WTC11 (cell line): Measurements from ENCODE around the gene CARMIL1. TPM values are rescaled to one million over a fixed set of nuclear protein-coding genes. Genes with fewer than 3 reads are reported as not detected.

Experiments used
- ATAC-seq: fragments of 200-7000 bp; cut with Tn5 transposase; 2 replicates; pipeline ENCODE4 v1.10.0; 2021; ENCODE audit warnings: mild to moderate bottlenecking, moderate library complexity
- CTCF ChIA-PET: fragments of 300-600 bp; sonication (Branson Sonifier 250); formaldehyde crosslinking; loops from one replicate; lab custom pipeline; 2021; ENCODE audit warnings: antibody characterized with exemption; lab: Charles Lee
- POLR2A ChIA-PET: fragments of 350-600 bp; sonication (Branson Sonifier 250); formaldehyde crosslinking; loops from one replicate; lab custom pipeline; 2021; ENCODE audit warnings: antibody characterized with exemption; lab: Charles Lee
- DNase-seq: peaks from one replicate; pipeline ENCODE4 v3.0.0; 2021; ENCODE audit warnings: low spot score
- H3K27ac Mint-ChIP-seq: 2 replicates; pipeline ENCODE4 v1.8.0; 2021; ENCODE audit warnings: mixed read lengths
- H3K27me3 Mint-ChIP-seq: 2 replicates; pipeline ENCODE4 v1.8.0; 2021; ENCODE audit warnings: low read depth, mild to moderate bottlenecking, moderate library complexity, mixed read lengths
- H3K36me3 Mint-ChIP-seq: 2 replicates; pipeline ENCODE4 v1.8.0; 2021; ENCODE audit warnings: mixed read lengths
- H3K4me1 Mint-ChIP-seq: 2 replicates; pipeline ENCODE4 v1.8.0; 2022; ENCODE audit warnings: mixed read lengths
- H3K4me3 Mint-ChIP-seq: 2 replicates; pipeline ENCODE4 v1.8.0; 2021; ENCODE audit warnings: mild to moderate bottlenecking, moderate library complexity, mixed read lengths
- H3K9me3 Mint-ChIP-seq: 2 replicates; pipeline ENCODE4 v1.8.0; 2021; ENCODE audit warnings: mixed read lengths
- CBFB ChIP-seq: sonication (generic); formaldehyde crosslinking; IDR thresholded peaks from 2 replicates; pipeline ENCODE4 v1.8.1; 2022; ENCODE audit warnings: mild to moderate bottlenecking, low read depth, missing genetic modification reagents
- GABPB1 ChIP-seq: sonication (generic); formaldehyde crosslinking; IDR thresholded peaks from 2 replicates; pipeline ENCODE4 v1.8.1; 2023; ENCODE audit warnings: mild to moderate bottlenecking, missing genetic modification reagents
- NR2C2 ChIP-seq: sonication (generic); formaldehyde crosslinking; IDR thresholded peaks from 2 replicates; pipeline ENCODE4 v1.8.0; 2022; ENCODE audit warnings: mild to moderate bottlenecking, missing genetic modification reagents
- ZNF121 ChIP-seq: sonication (generic); formaldehyde crosslinking; IDR thresholded peaks from 2 replicates; pipeline ENCODE4 v1.8.0; 2023; ENCODE audit warnings: missing genetic modification reagents
- ZNF232 ChIP-seq: sonication (generic); formaldehyde crosslinking; IDR thresholded peaks from 2 replicates; pipeline ENCODE4 v1.8.0; 2022; ENCODE audit warnings: mild to moderate bottlenecking, missing genetic modification reagents
- ZNF263 ChIP-seq: sonication (generic); formaldehyde crosslinking; IDR thresholded peaks from 2 replicates; pipeline ENCODE4 v1.8.1; 2022; ENCODE audit warnings: low read depth, mild to moderate bottlenecking, moderate library complexity, missing genetic modification reagents
- total RNA-seq: library from RNA; stranded (reverse); gene quantifications from 3 replicates; pipeline ENCODE4 v1.2.3, GENCODE V29; 2021
- TF ChIP-seq, protein P1 (sequence below): sonication (generic); formaldehyde crosslinking; conservative IDR thresholded peaks from 2 replicates; pipeline ENCODE4 v1.8.1; 2022; ENCODE audit warnings: mild to moderate bottlenecking, missing genetic modification reagents
- TF ChIP-seq, protein P2 (sequence below): sonication (generic); formaldehyde crosslinking; IDR thresholded peaks from 2 replicates; pipeline ENCODE4 v1.8.1; 2023; ENCODE audit warnings: mild to moderate bottlenecking, moderate library complexity, missing genetic modification reagents
- TF ChIP-seq, protein P3 (sequence below): sonication (generic); formaldehyde crosslinking; IDR thresholded peaks from 2 replicates; pipeline ENCODE4 v1.8.1; 2023; ENCODE audit warnings: mild to moderate bottlenecking, missing genetic modification reagents, moderate library complexity
- TF ChIP-seq, protein P4 (sequence below): sonication (generic); formaldehyde crosslinking; IDR thresholded peaks from 2 replicates; pipeline ENCODE4 v1.8.1; 2023; ENCODE audit warnings: mild to moderate bottlenecking, missing genetic modification reagents, borderline replicate concordance
- TF ChIP-seq, protein P5 (sequence below): sonication (generic); formaldehyde crosslinking; IDR thresholded peaks from 2 replicates; pipeline ENCODE4 v1.8.0; 2023; ENCODE audit warnings: missing genetic modification reagents, mild to moderate bottlenecking, borderline replicate concordance
- TF ChIP-seq, protein P6 (sequence below): sonication (generic); formaldehyde crosslinking; IDR thresholded peaks from 2 replicates; pipeline ENCODE4 v1.8.1; 2022; ENCODE audit warnings: low read depth, mild to moderate bottlenecking, moderate library complexity, missing genetic modification reagents, borderline replicate concordance
- TF ChIP-seq, protein P7 (sequence below): sonication (generic); formaldehyde crosslinking; IDR thresholded peaks from 2 replicates; pipeline ENCODE4 v1.8.1; 2023; ENCODE audit warnings: mild to moderate bottlenecking, missing genetic modification reagents, moderate library complexity
- TF ChIP-seq, protein P8 (sequence below): sonication (generic); formaldehyde crosslinking; IDR thresholded peaks from 2 replicates; pipeline ENCODE4 v1.8.1; 2023; ENCODE audit warnings: mild to moderate bottlenecking, missing genetic modification reagents
- TF ChIP-seq, protein P9 (sequence below): sonication (generic); formaldehyde crosslinking; IDR thresholded peaks from 2 replicates; pipeline ENCODE4 v1.8.0; 2022; ENCODE audit warnings: mild to moderate bottlenecking, missing genetic modification reagents

Gene CARMIL1
- total RNA-seq, 1 experiment from 2014 or later = 36.2 TPM

DNA sequence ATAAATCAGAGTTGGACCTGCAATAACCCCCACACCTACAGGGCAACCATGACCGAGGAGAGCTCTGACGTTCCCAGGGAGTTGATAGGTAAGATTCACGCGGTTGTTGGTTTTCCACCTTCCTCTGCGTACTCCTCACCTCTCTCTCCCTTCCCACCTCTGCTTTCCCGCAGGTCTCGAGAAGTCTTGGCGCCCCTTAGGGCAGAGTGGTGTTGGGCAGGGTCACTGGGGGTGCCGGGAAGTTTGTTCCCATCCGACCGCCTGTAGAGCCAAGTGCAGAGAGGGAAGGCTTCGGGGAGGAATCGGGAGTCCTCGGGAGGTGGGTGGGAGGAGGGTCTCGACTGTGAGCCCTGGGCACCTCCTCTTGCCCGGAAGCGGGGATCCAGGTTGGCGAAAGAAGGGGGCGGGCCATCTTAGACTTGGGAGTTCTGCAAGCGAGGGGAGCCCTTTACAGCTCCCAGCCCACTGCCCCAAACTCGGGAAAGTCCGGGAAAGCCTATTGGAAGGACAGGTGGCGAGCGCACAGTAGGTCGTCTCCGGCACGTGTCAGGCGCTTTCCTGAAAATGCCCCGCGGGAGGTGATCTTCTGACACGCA, 672 bp downstream of the CARMIL1 start:
- Mint-ChIP-seq H3K27me3 (no peaks in the 10 kb centered on the region), H3K4me1 (peaks cover 44% of the 10 kb centered on the region), H3K9me3 (no peaks in the 10 kb centered on the region), H3K4me3 (peak overlapping the region; percentile 93), H3K27ac (peak overlapping the region; percentile 93), H3K36me3 (no peaks in the 10 kb centered on the region)
- DNase-seq (peak; percentile 78), ATAC-seq (peak; percentile 62)
- CTCF ChIA-PET = interaction anchor here (0.6 to 3.4 kb wide), 29 partner anchors 9 to 713 kb away, joined by 3 to 41 read pairs (median 4); no protein-coding TSS in a partner anchor
- POLR2A ChIA-PET = interaction anchor here (0.7 to 1.7 kb wide), 6 partner anchors 8 to 212 kb away, joined by 3 to 5 read pairs (median 4); no protein-coding TSS in a partner anchor
- no peak for TF ChIP-seq GABPB1 (CRISPR knock-in tag)
- TF ChIP-seq, protein P1, sequence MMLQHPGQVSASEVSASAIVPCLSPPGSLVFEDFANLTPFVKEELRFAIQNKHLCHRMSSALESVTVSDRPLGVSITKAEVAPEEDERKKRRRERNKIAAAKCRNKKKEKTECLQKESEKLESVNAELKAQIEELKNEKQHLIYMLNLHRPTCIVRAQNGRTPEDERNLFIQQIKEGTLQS (CRISPR knock-in tag) = no peak
- TF ChIP-seq ZNF232 = no peak
- TF ChIP-seq, protein P2, sequence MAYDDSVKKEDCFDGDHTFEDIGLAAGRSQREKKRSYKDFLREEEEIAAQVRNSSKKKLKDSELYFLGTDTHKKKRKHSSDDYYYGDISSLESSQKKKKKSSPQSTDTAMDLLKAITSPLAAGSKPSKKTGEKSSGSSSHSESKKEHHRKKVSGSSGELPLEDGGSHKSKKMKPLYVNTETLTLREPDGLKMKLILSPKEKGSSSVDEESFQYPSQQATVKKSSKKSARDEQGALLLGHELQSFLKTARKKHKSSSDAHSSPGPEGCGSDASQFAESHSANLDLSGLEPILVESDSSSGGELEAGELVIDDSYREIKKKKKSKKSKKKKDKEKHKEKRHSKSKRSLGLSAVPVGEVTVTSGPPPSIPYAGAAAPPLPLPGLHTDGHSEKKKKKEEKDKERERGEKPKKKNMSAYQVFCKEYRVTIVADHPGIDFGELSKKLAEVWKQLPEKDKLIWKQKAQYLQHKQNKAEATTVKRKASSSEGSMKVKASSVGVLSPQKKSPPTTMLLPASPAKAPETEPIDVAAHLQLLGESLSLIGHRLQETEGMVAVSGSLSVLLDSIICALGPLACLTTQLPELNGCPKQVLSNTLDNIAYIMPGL (CRISPR knock-in tag) = peak; percentile 32; the same call in 1 of the 2 replicates
- 0 out of 2 replicates have a peak, but pooled peaks have one; percentile 27 for TF ChIP-seq ZNF121 (CRISPR knock-in tag)
- peak; percentile 83 for TF ChIP-seq ZNF263 (CRISPR knock-in tag)
- TF ChIP-seq, protein P3, sequence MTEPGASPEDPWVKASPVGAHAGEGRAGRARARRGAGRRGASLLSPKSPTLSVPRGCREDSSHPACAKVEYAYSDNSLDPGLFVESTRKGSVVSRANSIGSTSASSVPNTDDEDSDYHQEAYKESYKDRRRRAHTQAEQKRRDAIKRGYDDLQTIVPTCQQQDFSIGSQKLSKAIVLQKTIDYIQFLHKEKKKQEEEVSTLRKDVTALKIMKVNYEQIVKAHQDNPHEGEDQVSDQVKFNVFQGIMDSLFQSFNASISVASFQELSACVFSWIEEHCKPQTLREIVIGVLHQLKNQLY (CRISPR knock-in tag) = no peak
- TF ChIP-seq, protein P4, sequence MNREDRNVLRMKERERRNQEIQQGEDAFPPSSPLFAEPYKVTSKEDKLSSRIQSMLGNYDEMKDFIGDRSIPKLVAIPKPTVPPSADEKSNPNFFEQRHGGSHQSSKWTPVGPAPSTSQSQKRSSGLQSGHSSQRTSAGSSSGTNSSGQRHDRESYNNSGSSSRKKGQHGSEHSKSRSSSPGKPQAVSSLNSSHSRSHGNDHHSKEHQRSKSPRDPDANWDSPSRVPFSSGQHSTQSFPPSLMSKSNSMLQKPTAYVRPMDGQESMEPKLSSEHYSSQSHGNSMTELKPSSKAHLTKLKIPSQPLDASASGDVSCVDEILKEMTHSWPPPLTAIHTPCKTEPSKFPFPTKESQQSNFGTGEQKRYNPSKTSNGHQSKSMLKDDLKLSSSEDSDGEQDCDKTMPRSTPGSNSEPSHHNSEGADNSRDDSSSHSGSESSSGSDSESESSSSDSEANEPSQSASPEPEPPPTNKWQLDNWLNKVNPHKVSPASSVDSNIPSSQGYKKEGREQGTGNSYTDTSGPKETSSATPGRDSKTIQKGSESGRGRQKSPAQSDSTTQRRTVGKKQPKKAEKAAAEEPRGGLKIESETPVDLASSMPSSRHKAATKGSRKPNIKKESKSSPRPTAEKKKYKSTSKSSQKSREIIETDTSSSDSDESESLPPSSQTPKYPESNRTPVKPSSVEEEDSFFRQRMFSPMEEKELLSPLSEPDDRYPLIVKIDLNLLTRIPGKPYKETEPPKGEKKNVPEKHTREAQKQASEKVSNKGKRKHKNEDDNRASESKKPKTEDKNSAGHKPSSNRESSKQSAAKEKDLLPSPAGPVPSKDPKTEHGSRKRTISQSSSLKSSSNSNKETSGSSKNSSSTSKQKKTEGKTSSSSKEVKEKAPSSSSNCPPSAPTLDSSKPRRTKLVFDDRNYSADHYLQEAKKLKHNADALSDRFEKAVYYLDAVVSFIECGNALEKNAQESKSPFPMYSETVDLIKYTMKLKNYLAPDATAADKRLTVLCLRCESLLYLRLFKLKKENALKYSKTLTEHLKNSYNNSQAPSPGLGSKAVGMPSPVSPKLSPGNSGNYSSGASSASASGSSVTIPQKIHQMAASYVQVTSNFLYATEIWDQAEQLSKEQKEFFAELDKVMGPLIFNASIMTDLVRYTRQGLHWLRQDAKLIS = no peak
- TF ChIP-seq CBFB = no peak
- TF ChIP-seq, protein P5, sequence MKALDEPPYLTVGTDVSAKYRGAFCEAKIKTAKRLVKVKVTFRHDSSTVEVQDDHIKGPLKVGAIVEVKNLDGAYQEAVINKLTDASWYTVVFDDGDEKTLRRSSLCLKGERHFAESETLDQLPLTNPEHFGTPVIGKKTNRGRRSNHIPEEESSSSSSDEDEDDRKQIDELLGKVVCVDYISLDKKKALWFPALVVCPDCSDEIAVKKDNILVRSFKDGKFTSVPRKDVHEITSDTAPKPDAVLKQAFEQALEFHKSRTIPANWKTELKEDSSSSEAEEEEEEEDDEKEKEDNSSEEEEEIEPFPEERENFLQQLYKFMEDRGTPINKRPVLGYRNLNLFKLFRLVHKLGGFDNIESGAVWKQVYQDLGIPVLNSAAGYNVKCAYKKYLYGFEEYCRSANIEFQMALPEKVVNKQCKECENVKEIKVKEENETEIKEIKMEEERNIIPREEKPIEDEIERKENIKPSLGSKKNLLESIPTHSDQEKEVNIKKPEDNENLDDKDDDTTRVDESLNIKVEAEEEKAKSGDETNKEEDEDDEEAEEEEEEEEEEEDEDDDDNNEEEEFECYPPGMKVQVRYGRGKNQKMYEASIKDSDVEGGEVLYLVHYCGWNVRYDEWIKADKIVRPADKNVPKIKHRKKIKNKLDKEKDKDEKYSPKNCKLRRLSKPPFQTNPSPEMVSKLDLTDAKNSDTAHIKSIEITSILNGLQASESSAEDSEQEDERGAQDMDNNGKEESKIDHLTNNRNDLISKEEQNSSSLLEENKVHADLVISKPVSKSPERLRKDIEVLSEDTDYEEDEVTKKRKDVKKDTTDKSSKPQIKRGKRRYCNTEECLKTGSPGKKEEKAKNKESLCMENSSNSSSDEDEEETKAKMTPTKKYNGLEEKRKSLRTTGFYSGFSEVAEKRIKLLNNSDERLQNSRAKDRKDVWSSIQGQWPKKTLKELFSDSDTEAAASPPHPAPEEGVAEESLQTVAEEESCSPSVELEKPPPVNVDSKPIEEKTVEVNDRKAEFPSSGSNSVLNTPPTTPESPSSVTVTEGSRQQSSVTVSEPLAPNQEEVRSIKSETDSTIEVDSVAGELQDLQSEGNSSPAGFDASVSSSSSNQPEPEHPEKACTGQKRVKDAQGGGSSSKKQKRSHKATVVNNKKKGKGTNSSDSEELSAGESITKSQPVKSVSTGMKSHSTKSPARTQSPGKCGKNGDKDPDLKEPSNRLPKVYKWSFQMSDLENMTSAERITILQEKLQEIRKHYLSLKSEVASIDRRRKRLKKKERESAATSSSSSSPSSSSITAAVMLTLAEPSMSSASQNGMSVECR (CRISPR knock-in tag) = 0 out of 2 replicates have a peak, but pooled peaks have one; percentile 67
- TF ChIP-seq NR2C2 (CRISPR knock-in tag) = no peak
- TF ChIP-seq, protein P6, sequence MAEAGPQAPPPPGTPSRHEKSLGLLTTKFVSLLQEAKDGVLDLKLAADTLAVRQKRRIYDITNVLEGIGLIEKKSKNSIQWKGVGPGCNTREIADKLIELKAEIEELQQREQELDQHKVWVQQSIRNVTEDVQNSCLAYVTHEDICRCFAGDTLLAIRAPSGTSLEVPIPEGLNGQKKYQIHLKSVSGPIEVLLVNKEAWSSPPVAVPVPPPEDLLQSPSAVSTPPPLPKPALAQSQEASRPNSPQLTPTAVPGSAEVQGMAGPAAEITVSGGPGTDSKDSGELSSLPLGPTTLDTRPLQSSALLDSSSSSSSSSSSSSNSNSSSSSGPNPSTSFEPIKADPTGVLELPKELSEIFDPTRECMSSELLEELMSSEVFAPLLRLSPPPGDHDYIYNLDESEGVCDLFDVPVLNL (CRISPR knock-in tag) = no peak
- TF ChIP-seq, protein P7, sequence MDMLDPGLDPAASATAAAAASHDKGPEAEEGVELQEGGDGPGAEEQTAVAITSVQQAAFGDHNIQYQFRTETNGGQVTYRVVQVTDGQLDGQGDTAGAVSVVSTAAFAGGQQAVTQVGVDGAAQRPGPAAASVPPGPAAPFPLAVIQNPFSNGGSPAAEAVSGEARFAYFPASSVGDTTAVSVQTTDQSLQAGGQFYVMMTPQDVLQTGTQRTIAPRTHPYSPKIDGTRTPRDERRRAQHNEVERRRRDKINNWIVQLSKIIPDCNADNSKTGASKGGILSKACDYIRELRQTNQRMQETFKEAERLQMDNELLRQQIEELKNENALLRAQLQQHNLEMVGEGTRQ = peak; percentile 37
- TF ChIP-seq, protein P8, sequence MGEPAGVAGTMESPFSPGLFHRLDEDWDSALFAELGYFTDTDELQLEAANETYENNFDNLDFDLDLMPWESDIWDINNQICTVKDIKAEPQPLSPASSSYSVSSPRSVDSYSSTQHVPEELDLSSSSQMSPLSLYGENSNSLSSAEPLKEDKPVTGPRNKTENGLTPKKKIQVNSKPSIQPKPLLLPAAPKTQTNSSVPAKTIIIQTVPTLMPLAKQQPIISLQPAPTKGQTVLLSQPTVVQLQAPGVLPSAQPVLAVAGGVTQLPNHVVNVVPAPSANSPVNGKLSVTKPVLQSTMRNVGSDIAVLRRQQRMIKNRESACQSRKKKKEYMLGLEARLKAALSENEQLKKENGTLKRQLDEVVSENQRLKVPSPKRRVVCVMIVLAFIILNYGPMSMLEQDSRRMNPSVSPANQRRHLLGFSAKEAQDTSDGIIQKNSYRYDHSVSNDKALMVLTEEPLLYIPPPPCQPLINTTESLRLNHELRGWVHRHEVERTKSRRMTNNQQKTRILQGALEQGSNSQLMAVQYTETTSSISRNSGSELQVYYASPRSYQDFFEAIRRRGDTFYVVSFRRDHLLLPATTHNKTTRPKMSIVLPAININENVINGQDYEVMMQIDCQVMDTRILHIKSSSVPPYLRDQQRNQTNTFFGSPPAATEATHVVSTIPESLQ (CRISPR knock-in tag) = no peak
- TF ChIP-seq, protein P9, sequence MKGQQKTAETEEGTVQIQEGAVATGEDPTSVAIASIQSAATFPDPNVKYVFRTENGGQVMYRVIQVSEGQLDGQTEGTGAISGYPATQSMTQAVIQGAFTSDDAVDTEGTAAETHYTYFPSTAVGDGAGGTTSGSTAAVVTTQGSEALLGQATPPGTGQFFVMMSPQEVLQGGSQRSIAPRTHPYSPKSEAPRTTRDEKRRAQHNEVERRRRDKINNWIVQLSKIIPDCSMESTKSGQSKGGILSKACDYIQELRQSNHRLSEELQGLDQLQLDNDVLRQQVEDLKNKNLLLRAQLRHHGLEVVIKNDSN (CRISPR knock-in tag) = peak; percentile 57; the same call in 1 of the 2 replicates
